Measurements from ENCODE around the gene TRIM56. TPM values are rescaled to one million over a fixed set of nuclear protein-coding genes. Genes with fewer than 3 reads are reported as not detected.
"Not testable (repeated sequence)": the region's sequence is repeated elsewhere in the genome, so short reads cannot be mapped to it uniquely, and the experiment has no call there.

Gene TRIM56
- total RNA-seq, 1 donor from 2014 or later, result 1.4 TPM

- Histone ChIP-seq H3K4me2 (no peak overlapping the region), H3K9me3 (ENCODE audit: low read depth) (no peaks in the 10 kb centered on the region), H3K4me1 (no peaks in the 10 kb centered on the region), H3K27me3 (no peaks in the 10 kb centered on the region), H4K20me1 (ENCODE audit: low read depth) (no peaks in the 10 kb centered on the region), H3K79me2 (ENCODE audit: low read depth) (no peaks in the 10 kb centered on the region), H3K4me3 (no peak overlapping the region), H3K27ac (no peak overlapping the region), H3K36me3 (no peaks in the 10 kb centered on the region), H3K9ac (no peak overlapping the region), H2AFZ (replicated peaks) (no peak overlapping the region), H3F3A (ENCODE audit: low read depth) (peaks cover 4% of the 10 kb centered on the region)
- no peaks in the 10 kb centered on the region for H3K9me3 Mint-ChIP-seq
- H3K4me3 Mint-ChIP-seq, result no peak overlapping the region
- no peaks in the 10 kb centered on the region for H3K36me3 Mint-ChIP-seq
- no peak for TF ChIP-seq EZH2 (IDR thresholded peaks at IDR 0.05)
- TF ChIP-seq EZH2phosphoT487 (IDR thresholded peaks at IDR 0.05), result no peak
- no peak for TF ChIP-seq CTCF (IDR thresholded peaks at IDR 0.05)
- no peak for DNase-seq (ENCODE audit: low spot score)
- peaks cover 17% of the 10 kb centered on the region for H3K27me3 Mint-ChIP-seq (ENCODE audit: insufficient read depth, low read depth)
- no peak overlapping the region for H3K27ac Mint-ChIP-seq
- peaks cover 12% of the 10 kb centered on the region for H3K4me1 Mint-ChIP-seq
Observed at GRCh38 chr7:101075646-101076045, 9.6 kb upstream of the TRIM56 start.

GRCh38 chr7:101076183-101076582 is 9.1 kb upstream of the TRIM56 start:
- not testable (repeated sequence) for H3K9ac ChIP-seq; H3F3A ChIP-seq (ENCODE audit: low read depth); DNase-seq (ENCODE audit: low spot score); H4K20me1 ChIP-seq (ENCODE audit: low read depth); H3K4me3 Mint-ChIP-seq; H3K4me2 ChIP-seq; H3K9me3 ChIP-seq (ENCODE audit: low read depth); H3K9me3 Mint-ChIP-seq; H2AFZ ChIP-seq (replicated peaks); H3K27ac ChIP-seq; H3K79me2 ChIP-seq (ENCODE audit: low read depth); H3K4me1 ChIP-seq; H3K4me3 ChIP-seq; H3K36me3 Mint-ChIP-seq; H3K27me3 ChIP-seq; H3K27ac Mint-ChIP-seq; H3K36me3 ChIP-seq
- peaks cover 17% of the 10 kb centered on the region for H3K27me3 Mint-ChIP-seq (ENCODE audit: insufficient read depth, low read depth)
- peaks cover 13% of the 10 kb centered on the region for H3K4me1 Mint-ChIP-seq

- no peak overlapping the region for H2AFZ ChIP-seq (replicated peaks)
- no peaks in the 10 kb centered on the region for H3K36me3 ChIP-seq
- no peak overlapping the region for H3K27ac ChIP-seq
- no peaks in the 10 kb centered on the region for H3K36me3 Mint-ChIP-seq
- no peak overlapping the region for H3K4me2 ChIP-seq
- H3K4me1 Mint-ChIP-seq, result peaks cover 14% of the 10 kb centered on the region
- H4K20me1 ChIP-seq (ENCODE audit: low read depth), result no peaks in the 10 kb centered on the region
- no peak overlapping the region for H3K4me3 Mint-ChIP-seq
- H3K79me2 ChIP-seq (ENCODE audit: low read depth), result no peaks in the 10 kb centered on the region
- H3K9ac ChIP-seq, result no peak overlapping the region
- no peaks in the 10 kb centered on the region for H3K9me3 Mint-ChIP-seq
- H3K9me3 ChIP-seq (ENCODE audit: low read depth), result no peaks in the 10 kb centered on the region
- DNase-seq (ENCODE audit: low spot score), result peak; percentile 88
- H3K27me3 Mint-ChIP-seq (ENCODE audit: insufficient read depth, low read depth), result peaks cover 14% of the 10 kb centered on the region
- peaks cover 4% of the 10 kb centered on the region for H3F3A ChIP-seq (ENCODE audit: low read depth)
- H3K4me1 ChIP-seq, result no peaks in the 10 kb centered on the region
- no peak for TF ChIP-seq EZH2phosphoT487 (IDR thresholded peaks at IDR 0.05)
- TF ChIP-seq CTCF (IDR thresholded peaks at IDR 0.05), result peak; percentile 97
- H3K4me3 ChIP-seq, result no peak overlapping the region
- no peaks in the 10 kb centered on the region for H3K27me3 ChIP-seq
- H3K27ac Mint-ChIP-seq, result no peak overlapping the region
Observed at GRCh38 chr7:101077303-101078086, 7.8 kb upstream of the TRIM56 start.

GRCh38 chr7:101081432-101081831 is 3.8 kb upstream of the TRIM56 start:
- Mint-ChIP-seq H3K4me3 (no peak overlapping the region), H3K27ac (no peak overlapping the region), H3K9me3 (no peaks in the 10 kb centered on the region), H3K36me3 (no peaks in the 10 kb centered on the region), H3K4me1 (peaks cover 26% of the 10 kb centered on the region), H3K27me3 (ENCODE audit: insufficient read depth, low read depth) (peaks cover 7% of the 10 kb centered on the region)
- H3K36me3 ChIP-seq, result no peaks in the 10 kb centered on the region
- no peak overlapping the region for H3K27ac ChIP-seq
- no peaks in the 10 kb centered on the region for H3K9me3 ChIP-seq (ENCODE audit: low read depth)
- H3K4me3 ChIP-seq, result no peak overlapping the region
- H2AFZ ChIP-seq (replicated peaks), result no peak overlapping the region
- H3F3A ChIP-seq (ENCODE audit: low read depth), result peaks cover 8% of the 10 kb centered on the region
- no peak for DNase-seq (ENCODE audit: low spot score)
- H4K20me1 ChIP-seq (ENCODE audit: low read depth), result no peaks in the 10 kb centered on the region
- H3K4me2 ChIP-seq, result no peak overlapping the region
- peaks cover 9% of the 10 kb centered on the region for H3K4me1 ChIP-seq
- no peak for TF ChIP-seq EZH2phosphoT487 (IDR thresholded peaks at IDR 0.05)
- TF ChIP-seq EZH2 (IDR thresholded peaks at IDR 0.05), result no peak
- TF ChIP-seq CTCF (IDR thresholded peaks at IDR 0.05), result no peak
- no peaks in the 10 kb centered on the region for H3K27me3 ChIP-seq
- H3K9ac ChIP-seq, result no peak overlapping the region
- H3K79me2 ChIP-seq (ENCODE audit: low read depth), result no peaks in the 10 kb centered on the region
